Renal cortical epithelial cell (primary cell): ENCODE data around the gene RNF14. TPM values are rescaled to one million over a fixed set of nuclear protein-coding genes. Genes with fewer than 3 reads are reported as not detected.

Source experiments
- DNase-seq: peaks from one replicate; pipeline ENCODE4 v3.0.0-alpha.2; 2011; ENCODE audit warnings: low read depth
- total RNA-seq: library from RNA; depleted of rRNA; stranded (reverse); fragments of >200 nt; gene quantifications from 2 replicates; pipeline ENCODE4 v1.2.3, GENCODE V29; 2014

Gene RNF14
- total RNA-seq, 1 donor from 2014 or later: 113 TPM

GRCh38 chr5:141947316-141947715 is 21.6 kb upstream of the RNF14 start:
- DNase-seq: peak; percentile 8

GRCh38 chr5:141948812-141949211 is 20.1 kb upstream of the RNF14 start:
- DNase-seq: no peak

GRCh38 chr5:141949511-141949910 is 19.4 kb upstream of the RNF14 start:
- no peak for DNase-seq

- no peak for DNase-seq
These were observed 18.5 kb upstream of the RNF14 start for GRCh38 chr5:141950207-141951005.

GRCh38 chr5:141951332-141951781 is 17.5 kb upstream of the RNF14 start:
- no peak for DNase-seq

GRCh38 chr5:141952020-141952419 is 16.9 kb upstream of the RNF14 start:
- DNase-seq: no peak

- no peak for DNase-seq
These were observed 14.7 kb upstream of the RNF14 start for GRCh38 chr5:141954194-141954593.

- DNase-seq: no peak
These were observed 11.4 kb upstream of the RNF14 start for GRCh38 chr5:141957367-141957996.

GRCh38 chr5:141958113-141958512 is 10.8 kb upstream of the RNF14 start, which contains the start of gene PCDH12:
PCDH12 (minus strand) TSS chr5:141958202; CDS start chr5:141957851, 351 bp downstream.
- DNase-seq: no peak

- no peak for DNase-seq
These were observed 10.2 kb upstream of the RNF14 start for GRCh38 chr5:141958546-141959172.

- no peak for DNase-seq
These were observed 8.9 kb upstream of the RNF14 start for GRCh38 chr5:141960018-141960417.

GRCh38 chr5:141960449-141961323 is 8.2 kb upstream of the RNF14 start:
- DNase-seq: peak; percentile 68

GRCh38 chr5:141961466-141961865 is 7.4 kb upstream of the RNF14 start:
- no peak for DNase-seq

- DNase-seq: no peak
These were observed 5.2 kb upstream of the RNF14 start for GRCh38 chr5:141963701-141964100.

GRCh38 chr5:141965071-141965470 is 3.8 kb upstream of the RNF14 start:
- DNase-seq: no peak

- DNase-seq: peak; percentile 35
These were observed 2.5 kb upstream of the RNF14 start for GRCh38 chr5:141966275-141966962.

GRCh38 chr5:141966963-141967333 is 2.0 kb upstream of the RNF14 start:
- DNase-seq: no peak

GRCh38 chr5:141969783-141970771 is 1.2 kb downstream of the RNF14 start:
- DNase-seq: peak; percentile 35

- peak; percentile 21 for DNase-seq
These were observed 5.1 kb downstream of the RNF14 start for GRCh38 chr5:141973871-141974595.
